ENCODE results near the gene TTPAL.

DNA sequence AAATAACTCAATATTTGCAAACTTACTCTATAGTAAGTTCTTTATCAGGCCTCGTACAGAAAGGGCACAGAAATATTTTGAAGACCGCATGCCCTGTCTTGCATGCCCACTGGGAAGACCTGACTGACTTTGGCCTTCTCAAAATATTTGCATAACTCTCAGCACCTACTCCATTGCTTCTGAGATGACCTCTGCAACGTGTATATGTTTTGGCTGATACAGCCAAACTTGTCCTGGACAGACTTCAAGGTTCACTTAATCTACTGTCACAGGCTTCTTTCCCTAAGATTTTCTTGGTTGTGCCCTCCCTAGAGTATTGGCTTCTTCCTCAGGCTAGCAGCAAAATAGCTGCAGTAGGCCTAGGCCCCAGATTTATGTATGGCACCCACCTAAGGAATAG is 67.7 kb downstream of the TTPAL start:
- TF ChIP-seq, protein P1, sequence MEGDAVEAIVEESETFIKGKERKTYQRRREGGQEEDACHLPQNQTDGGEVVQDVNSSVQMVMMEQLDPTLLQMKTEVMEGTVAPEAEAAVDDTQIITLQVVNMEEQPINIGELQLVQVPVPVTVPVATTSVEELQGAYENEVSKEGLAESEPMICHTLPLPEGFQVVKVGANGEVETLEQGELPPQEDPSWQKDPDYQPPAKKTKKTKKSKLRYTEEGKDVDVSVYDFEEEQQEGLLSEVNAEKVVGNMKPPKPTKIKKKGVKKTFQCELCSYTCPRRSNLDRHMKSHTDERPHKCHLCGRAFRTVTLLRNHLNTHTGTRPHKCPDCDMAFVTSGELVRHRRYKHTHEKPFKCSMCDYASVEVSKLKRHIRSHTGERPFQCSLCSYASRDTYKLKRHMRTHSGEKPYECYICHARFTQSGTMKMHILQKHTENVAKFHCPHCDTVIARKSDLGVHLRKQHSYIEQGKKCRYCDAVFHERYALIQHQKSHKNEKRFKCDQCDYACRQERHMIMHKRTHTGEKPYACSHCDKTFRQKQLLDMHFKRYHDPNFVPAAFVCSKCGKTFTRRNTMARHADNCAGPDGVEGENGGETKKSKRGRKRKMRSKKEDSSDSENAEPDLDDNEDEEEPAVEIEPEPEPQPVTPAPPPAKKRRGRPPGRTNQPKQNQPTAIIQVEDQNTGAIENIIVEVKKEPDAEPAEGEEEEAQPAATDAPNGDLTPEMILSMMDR (conservative IDR thresholded peaks at IDR 0.05), result no peak
- TF ChIP-seq EZH2 (IDR thresholded peaks at IDR 0.05; ENCODE audit: low read depth), result no peak

All from PC-9 (cell line).